22Rv1 (cell line): Measurements from ENCODE around the gene FAM240B.

ENCODE experiments used
- CTCF ChIP-seq: fragments of 450-650 bp; IDR thresholded peaks from 2 replicates; pipeline ENCODE4 v1.5.1; 2017; ENCODE audit warnings: mild to moderate bottlenecking
- ZFX ChIP-seq: fragments of 450-650 bp; IDR thresholded peaks from 2 replicates; pipeline ENCODE4 v1.6.1; 2017; ENCODE audit warnings: antibody characterized with exemption, borderline replicate concordance

- TF ChIP-seq CTCF (no peak), ZFX (no peak)
These were observed 45.2 kb upstream of the FAM240B start for GRCh38 chr9:38765101-38765500.
